HUES48 (cell line): ENCODE data around the gene CADPS.
A peak's percentile ranks its signal among the peaks of the same experiment; 100 is the strongest.

Experiments used
- H3K27ac ChIP-seq: one replicate; pipeline ENCODE4 v1.7.0; 2013; ENCODE audit warnings: low read depth, low read length, inconsistent platforms
- H3K27me3 ChIP-seq: 2 replicates; pipeline ENCODE4 v1.6.1; 2013; ENCODE audit warnings: mild to moderate bottlenecking, low read length; ENCODE audit not compliant: control insufficient read depth, insufficient read depth
- H3K36me3 ChIP-seq: 2 replicates; pipeline ENCODE4 v1.6.1; 2013; ENCODE audit warnings: low read length; ENCODE audit not compliant: control insufficient read depth, insufficient read depth
- H3K4me1 ChIP-seq: 2 replicates; pipeline ENCODE4 v1.6.1; 2013; ENCODE audit warnings: mild to moderate bottlenecking, low read length; ENCODE audit not compliant: control insufficient read depth, insufficient read depth
- H3K4me3 ChIP-seq: 2 replicates; pipeline ENCODE4 v1.5.1; 2013; ENCODE audit warnings: mild to moderate bottlenecking, low read depth, low read length
- H3K9ac ChIP-seq: 2 replicates; pipeline ENCODE4 v1.6.1; 2013; ENCODE audit warnings: mild to moderate bottlenecking, low read depth, low read length, moderate library complexity
- H3K9me3 ChIP-seq: 2 replicates; pipeline ENCODE4 v1.6.1; 2013; ENCODE audit warnings: low read length; ENCODE audit not compliant: control insufficient read depth, insufficient read depth

CADPS gene

GRCh38 chr3:62538691-62539356 lies 336.4 kb downstream of the CADPS start:
- H3K4me3 ChIP-seq: peak overlapping the region; percentile 31
- H3K4me1 ChIP-seq: peaks cover 45% of the 10 kb centered on the region
- no peaks in the 10 kb centered on the region for H3K27me3 ChIP-seq
- H3K9me3 ChIP-seq: no peaks in the 10 kb centered on the region
- H3K9ac ChIP-seq: peak overlapping the region; percentile 33; the same call in 1 of the 2 replicates
- no peaks in the 10 kb centered on the region for H3K36me3 ChIP-seq
- peak overlapping the region; percentile 76 for H3K27ac ChIP-seq

DNA sequence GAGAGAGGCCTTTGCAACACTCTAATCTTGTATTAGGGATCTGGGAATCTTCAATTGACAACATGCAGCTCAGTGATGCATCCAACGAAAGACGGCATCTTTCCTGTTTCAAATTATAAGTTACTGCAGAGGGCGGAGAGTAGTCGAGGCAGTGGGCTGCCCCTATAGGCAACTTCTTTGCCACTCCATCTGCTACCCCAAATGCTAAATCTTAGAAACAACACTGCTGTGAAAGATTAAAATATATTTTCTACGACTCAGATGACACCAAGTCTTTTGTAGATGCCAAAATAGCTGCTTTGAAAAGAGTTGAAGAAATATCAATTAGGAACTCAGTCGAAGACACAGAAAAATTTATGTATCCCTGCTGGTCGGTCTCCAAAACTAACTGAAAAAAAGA lies 340.9 kb downstream of the CADPS start:
- H3K4me3 ChIP-seq: no peak overlapping the region
- no peak overlapping the region for H3K9ac ChIP-seq
- H3K9me3 ChIP-seq: no peaks in the 10 kb centered on the region
- H3K36me3 ChIP-seq: no peaks in the 10 kb centered on the region
- peaks cover 29% of the 10 kb centered on the region for H3K4me1 ChIP-seq
- H3K27ac ChIP-seq: no peak overlapping the region
- no peaks in the 10 kb centered on the region for H3K27me3 ChIP-seq

DNA sequence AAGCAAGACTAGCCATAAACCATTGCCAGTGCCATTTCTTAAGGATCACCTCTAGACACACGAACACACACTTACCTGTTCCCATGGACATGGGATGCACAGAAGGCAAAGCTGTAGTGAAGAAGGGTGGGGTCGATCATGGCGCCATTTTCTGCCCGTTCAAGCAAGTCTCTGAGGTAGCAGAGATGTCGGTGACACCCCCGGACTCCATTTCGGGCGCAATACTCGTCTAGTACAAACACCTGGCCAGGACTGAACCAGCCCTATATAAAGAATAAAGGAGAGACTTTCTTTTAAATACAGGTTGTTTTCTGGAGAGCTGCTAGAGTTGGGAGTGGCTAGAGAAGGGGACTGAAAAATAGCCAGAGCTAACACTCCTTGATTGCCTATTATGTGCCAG lies 342.4 kb downstream of the CADPS start:
- H3K9ac ChIP-seq: no peak overlapping the region

DNA sequence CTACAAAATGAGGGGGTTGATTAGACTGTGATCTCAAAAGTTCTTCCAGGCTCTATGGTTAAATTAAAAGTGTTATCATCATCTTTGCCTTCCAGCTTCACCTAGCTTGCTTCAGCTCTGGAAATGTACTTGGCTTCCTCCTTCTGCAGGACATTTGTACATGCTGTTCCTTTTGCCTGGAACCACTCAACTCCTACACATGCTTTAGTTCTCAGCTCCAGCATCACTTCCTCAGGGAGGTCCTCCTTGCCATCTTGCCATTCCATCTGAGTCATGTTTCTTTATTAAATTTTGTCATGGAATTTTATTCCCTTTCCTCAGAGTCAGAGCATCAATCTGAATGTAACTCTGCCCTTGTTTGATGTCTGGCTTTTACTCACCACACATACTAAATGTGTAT lies 343.2 kb downstream of the CADPS start:
- no peaks in the 10 kb centered on the region for H3K9me3 ChIP-seq
- no peaks in the 10 kb centered on the region for H3K27me3 ChIP-seq
- no peak overlapping the region for H3K9ac ChIP-seq
- H3K36me3 ChIP-seq: no peaks in the 10 kb centered on the region
- peaks cover 11% of the 10 kb centered on the region for H3K4me1 ChIP-seq
- no peak overlapping the region for H3K27ac ChIP-seq
- H3K4me3 ChIP-seq: no peak overlapping the region

More for the DNA sequence above, 342.4 kb downstream of the CADPS start:
- no peak overlapping the region for H3K4me3 ChIP-seq
- no peaks in the 10 kb centered on the region for H3K9me3 ChIP-seq
- H3K4me1 ChIP-seq: peaks cover 16% of the 10 kb centered on the region
- no peaks in the 10 kb centered on the region for H3K36me3 ChIP-seq
- H3K27me3 ChIP-seq: no peaks in the 10 kb centered on the region
- no peak overlapping the region for H3K27ac ChIP-seq

DNA sequence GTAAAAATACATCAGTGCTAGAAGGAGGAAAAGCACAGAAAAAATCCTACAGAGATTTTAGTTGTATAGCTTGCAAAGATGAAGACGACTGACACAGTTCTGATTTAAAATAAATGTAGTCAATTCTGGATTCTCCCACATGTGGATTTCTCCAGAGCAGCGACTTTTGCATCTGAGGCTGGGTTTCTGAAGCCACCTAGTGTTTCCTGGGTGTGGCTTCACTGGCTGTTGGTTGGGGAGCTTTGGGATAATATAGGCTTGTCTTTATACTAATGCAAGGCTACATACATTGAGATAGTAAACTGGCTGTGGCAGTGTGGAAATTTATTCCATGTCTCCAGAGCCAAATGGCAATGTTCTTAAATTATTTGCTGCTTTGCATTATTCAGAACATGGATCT lies 343.7 kb downstream of the CADPS start:
- Histone ChIP-seq H3K9ac (no peak overlapping the region), H3K4me1 (peaks cover 14% of the 10 kb centered on the region), H3K36me3 (no peaks in the 10 kb centered on the region), H3K27ac (no peak overlapping the region), H3K4me3 (no peak overlapping the region), H3K9me3 (no peaks in the 10 kb centered on the region), H3K27me3 (no peaks in the 10 kb centered on the region)

DNA sequence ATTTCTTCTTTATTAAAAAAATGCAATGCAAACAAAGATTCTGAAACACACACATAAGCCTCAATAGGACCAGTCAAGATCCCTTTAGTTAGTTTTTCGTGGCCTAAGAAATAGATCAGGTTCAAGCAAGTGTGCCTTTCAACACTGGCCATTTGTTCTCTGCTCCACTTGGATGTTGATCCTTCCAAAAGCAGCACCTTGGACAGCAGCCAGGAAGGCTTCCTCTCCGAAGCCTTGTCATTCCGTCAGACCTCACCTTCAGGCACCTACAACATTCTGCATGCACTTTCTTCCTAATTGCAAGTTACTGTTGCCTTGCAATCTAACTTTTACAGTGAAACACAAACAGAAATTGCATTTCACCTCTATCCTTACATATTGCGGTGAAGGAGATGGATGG lies 346.0 kb downstream of the CADPS start:
- Histone ChIP-seq H3K27me3 (no peaks in the 10 kb centered on the region), H3K9me3 (no peaks in the 10 kb centered on the region), H3K4me1 (peaks cover 14% of the 10 kb centered on the region), H3K4me3 (no peak overlapping the region), H3K9ac (no peak overlapping the region), H3K27ac (no peak overlapping the region), H3K36me3 (no peaks in the 10 kb centered on the region)

DNA sequence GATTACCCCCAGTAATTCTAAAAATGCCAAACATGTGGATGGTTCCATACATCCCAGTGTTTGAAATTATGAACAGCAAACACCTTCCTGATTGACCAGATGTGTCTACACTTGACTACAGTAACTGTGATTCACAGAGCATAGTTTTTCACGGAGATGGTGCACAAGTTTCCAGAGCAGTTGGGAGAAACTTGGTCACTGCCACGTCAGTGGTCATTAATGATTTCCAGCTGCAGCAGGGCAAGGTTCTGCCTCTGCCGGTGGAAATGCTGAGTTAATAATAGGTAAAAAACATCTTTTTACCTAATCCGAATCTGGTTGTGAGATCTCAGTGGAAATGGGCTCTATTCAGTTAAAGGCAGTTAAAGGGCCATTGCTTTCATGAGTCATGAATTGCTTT lies 347.7 kb downstream of the CADPS start:
- H3K27me3 ChIP-seq: no peaks in the 10 kb centered on the region
- no peak overlapping the region for H3K9ac ChIP-seq
- H3K36me3 ChIP-seq: no peaks in the 10 kb centered on the region
- H3K4me3 ChIP-seq: no peak overlapping the region
- peaks cover 14% of the 10 kb centered on the region for H3K4me1 ChIP-seq
- H3K27ac ChIP-seq: no peak overlapping the region
- no peaks in the 10 kb centered on the region for H3K9me3 ChIP-seq

- H3K9me3 ChIP-seq: no peaks in the 10 kb centered on the region
- no peaks in the 10 kb centered on the region for H3K27me3 ChIP-seq
- no peaks in the 10 kb centered on the region for H3K36me3 ChIP-seq
- no peak overlapping the region for H3K9ac ChIP-seq
- H3K4me3 ChIP-seq: no peak overlapping the region
- peaks cover 10% of the 10 kb centered on the region; the same call in 1 of the 2 replicates for H3K4me1 ChIP-seq
- no peak overlapping the region for H3K27ac ChIP-seq
These were observed 349.9 kb downstream of the CADPS start for GRCh38 chr3:62525281-62525680.

- H3K27me3 ChIP-seq: no peaks in the 10 kb centered on the region
- no peak overlapping the region for H3K4me3 ChIP-seq
- H3K4me1 ChIP-seq: peaks cover 10% of the 10 kb centered on the region; the same call in 1 of the 2 replicates
- H3K9ac ChIP-seq: no peak overlapping the region
- no peaks in the 10 kb centered on the region for H3K36me3 ChIP-seq
- H3K9me3 ChIP-seq: no peaks in the 10 kb centered on the region
- no peak overlapping the region for H3K27ac ChIP-seq
These were observed 351.5 kb downstream of the CADPS start for GRCh38 chr3:62523672-62524071.

DNA sequence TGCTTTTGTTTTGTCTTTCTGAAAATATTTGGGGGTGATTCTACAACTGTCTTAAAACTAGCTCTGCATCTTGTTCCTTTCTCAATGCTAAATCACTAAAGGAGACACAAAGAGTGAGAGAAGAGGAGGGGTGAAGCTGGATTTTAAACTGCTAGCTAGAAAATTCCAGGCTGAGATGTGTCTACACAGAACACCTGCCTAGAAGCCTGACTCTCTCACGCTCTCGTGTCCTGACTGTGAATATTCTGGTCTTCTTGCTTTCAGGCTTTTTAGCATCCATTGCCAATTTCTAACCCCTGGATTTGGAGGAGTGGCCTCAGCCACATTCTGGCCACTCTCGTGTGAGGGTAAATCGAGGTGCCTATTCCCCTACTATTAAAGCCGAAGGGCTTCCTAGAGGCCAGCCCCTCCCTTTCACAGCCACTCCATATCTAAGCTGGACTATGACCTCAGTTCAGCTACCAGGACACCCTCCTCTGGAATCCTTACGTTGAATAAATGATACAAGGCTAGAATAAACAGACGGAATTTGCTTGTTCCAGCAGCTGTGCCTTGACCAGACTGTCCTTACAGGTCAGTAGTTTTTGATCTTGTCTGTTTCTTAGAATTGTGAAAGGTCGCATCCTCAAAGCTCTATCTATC lies 353.6 kb downstream of the CADPS start:
- H3K27ac ChIP-seq: no peak overlapping the region
- H3K9me3 ChIP-seq: no peaks in the 10 kb centered on the region
- no peaks in the 10 kb centered on the region for H3K27me3 ChIP-seq
- no peak overlapping the region for H3K9ac ChIP-seq
- H3K36me3 ChIP-seq: no peaks in the 10 kb centered on the region
- H3K4me1 ChIP-seq: peaks cover under 1% of the 10 kb centered on the region; the same call in 1 of the 2 replicates
- no peak overlapping the region for H3K4me3 ChIP-seq

- Histone ChIP-seq H3K9me3 (no peaks in the 10 kb centered on the region), H3K4me1 (no peaks in the 10 kb centered on the region), H3K9ac (no peak overlapping the region), H3K27me3 (no peaks in the 10 kb centered on the region; the same call in 1 of the 2 replicates), H3K4me3 (no peak overlapping the region), H3K36me3 (no peaks in the 10 kb centered on the region), H3K27ac (no peak overlapping the region)
These were observed 371.7 kb downstream of the CADPS start for GRCh38 chr3:62503516-62503915.
